ENCODE measurements around the gene NHERF2. TPM values are rescaled to one million over a fixed set of nuclear protein-coding genes. Genes with fewer than 3 reads are reported as not detected.

NHERF2 gene
- total RNA-seq, 1 donor from 2014 or later, result 23.4 TPM

DNA sequence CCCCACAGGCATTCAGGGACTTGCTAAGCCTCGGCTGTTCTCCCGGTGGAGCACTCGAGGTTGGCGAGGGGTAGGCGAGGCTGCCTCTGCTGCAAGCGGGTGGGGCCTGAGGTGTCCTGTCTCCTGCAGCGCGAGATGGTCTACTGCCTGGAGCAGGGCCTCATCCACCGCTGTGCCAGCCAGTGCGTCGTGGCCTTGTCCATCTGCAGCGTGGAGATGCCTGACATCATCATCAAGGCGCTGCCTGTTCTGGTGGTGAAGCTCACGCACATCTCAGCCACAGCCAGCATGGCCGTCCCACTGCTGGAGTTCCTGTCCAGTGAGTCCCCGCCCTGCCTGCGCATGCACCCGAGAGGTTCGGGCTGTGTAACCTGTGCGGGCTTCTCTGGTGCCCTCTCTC, 47.4 kb downstream of the NHERF2 start:
- no peaks in the 10 kb centered on the region for H3K36me3 Mint-ChIP-seq
- H3K4me1 Mint-ChIP-seq (ENCODE audit: unreplicated experiment), result no peaks in the 10 kb centered on the region
- H3K4me3 Mint-ChIP-seq, result no peak overlapping the region
- TF ChIP-seq, protein P1, sequence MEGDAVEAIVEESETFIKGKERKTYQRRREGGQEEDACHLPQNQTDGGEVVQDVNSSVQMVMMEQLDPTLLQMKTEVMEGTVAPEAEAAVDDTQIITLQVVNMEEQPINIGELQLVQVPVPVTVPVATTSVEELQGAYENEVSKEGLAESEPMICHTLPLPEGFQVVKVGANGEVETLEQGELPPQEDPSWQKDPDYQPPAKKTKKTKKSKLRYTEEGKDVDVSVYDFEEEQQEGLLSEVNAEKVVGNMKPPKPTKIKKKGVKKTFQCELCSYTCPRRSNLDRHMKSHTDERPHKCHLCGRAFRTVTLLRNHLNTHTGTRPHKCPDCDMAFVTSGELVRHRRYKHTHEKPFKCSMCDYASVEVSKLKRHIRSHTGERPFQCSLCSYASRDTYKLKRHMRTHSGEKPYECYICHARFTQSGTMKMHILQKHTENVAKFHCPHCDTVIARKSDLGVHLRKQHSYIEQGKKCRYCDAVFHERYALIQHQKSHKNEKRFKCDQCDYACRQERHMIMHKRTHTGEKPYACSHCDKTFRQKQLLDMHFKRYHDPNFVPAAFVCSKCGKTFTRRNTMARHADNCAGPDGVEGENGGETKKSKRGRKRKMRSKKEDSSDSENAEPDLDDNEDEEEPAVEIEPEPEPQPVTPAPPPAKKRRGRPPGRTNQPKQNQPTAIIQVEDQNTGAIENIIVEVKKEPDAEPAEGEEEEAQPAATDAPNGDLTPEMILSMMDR (conservative IDR thresholded peaks at IDR 0.05), result no peak
- no peaks in the 10 kb centered on the region for H3K27me3 Mint-ChIP-seq
- no peak overlapping the region for H3K27ac Mint-ChIP-seq
- DNase-seq (ENCODE audit: extremely low spot score, unreplicated experiment), result no peak
- H3K9me3 Mint-ChIP-seq, result no peaks in the 10 kb centered on the region

DNA sequence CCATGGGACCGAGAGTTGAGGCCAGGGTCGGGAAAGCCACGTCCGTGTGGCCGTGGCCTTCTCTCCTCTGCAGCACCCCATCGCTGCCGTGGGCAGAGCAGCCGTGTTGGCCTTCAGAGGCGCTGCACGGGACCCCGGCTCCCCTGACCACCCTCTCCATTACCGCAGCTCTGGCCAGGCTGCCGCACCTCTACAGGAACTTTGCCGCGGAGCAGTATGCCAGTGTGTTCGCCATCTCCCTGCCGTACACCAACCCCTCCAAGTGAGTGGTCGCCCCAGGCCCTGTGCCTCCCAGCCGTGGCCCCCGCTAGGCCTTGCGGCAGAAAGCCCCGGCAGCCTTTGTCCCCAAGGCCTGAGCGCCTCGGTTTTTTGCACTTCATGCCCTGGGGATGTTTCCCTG, 48.9 kb downstream of the NHERF2 start:
- TF ChIP-seq, protein P1 (conservative IDR thresholded peaks at IDR 0.05), result no peak
- H3K27me3 Mint-ChIP-seq, result no peaks in the 10 kb centered on the region
- H3K4me3 Mint-ChIP-seq, result no peak overlapping the region
- no peaks in the 10 kb centered on the region for H3K9me3 Mint-ChIP-seq
- no peaks in the 10 kb centered on the region for H3K4me1 Mint-ChIP-seq (ENCODE audit: unreplicated experiment)
- DNase-seq (ENCODE audit: extremely low spot score, unreplicated experiment), result no peak
- no peaks in the 10 kb centered on the region for H3K36me3 Mint-ChIP-seq
- no peak overlapping the region for H3K27ac Mint-ChIP-seq

- Mint-ChIP-seq H3K4me1 (ENCODE audit: unreplicated experiment) (no peaks in the 10 kb centered on the region), H3K27ac (no peak overlapping the region), H3K4me3 (no peak overlapping the region), H3K27me3 (no peaks in the 10 kb centered on the region), H3K9me3 (no peaks in the 10 kb centered on the region), H3K36me3 (no peaks in the 10 kb centered on the region)
- TF ChIP-seq, protein P1 (conservative IDR thresholded peaks at IDR 0.05), result no peak
- DNase-seq (ENCODE audit: extremely low spot score, unreplicated experiment), result no peak
Observed at GRCh38 chr16:2076072-2076865, 49.6 kb downstream of the NHERF2 start.

- H3K4me1 Mint-ChIP-seq (ENCODE audit: unreplicated experiment), result no peaks in the 10 kb centered on the region
- TF ChIP-seq, protein P1 (conservative IDR thresholded peaks at IDR 0.05), result no peak
- no peaks in the 10 kb centered on the region for H3K27me3 Mint-ChIP-seq
- H3K4me3 Mint-ChIP-seq, result no peak overlapping the region
- no peak for DNase-seq (ENCODE audit: extremely low spot score, unreplicated experiment)
- no peaks in the 10 kb centered on the region for H3K36me3 Mint-ChIP-seq
- no peak overlapping the region for H3K27ac Mint-ChIP-seq
- H3K9me3 Mint-ChIP-seq, result no peaks in the 10 kb centered on the region
Observed at GRCh38 chr16:2077016-2077415, 50.3 kb downstream of the NHERF2 start.

DNA sequence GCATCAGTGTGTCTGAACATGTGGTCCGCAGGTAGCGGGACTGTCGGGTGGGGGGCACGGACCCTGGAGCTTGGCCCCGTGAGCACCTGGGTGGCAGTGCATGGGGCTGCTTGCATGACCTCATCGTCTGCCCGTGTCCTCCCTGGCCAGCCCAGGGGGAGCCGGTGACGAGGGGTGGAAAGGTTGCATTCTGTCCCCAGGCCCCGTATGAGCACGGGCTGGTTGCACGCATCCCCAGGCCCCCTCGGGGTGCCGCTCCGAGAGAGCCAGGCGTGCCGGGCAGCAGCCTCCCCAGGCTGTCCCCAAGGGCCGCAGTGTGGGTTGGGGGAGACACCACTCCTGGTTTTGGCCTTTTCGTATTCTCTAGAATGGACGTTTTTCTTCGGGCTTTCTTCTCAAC, 51.0 kb downstream of the NHERF2 start:
- Mint-ChIP-seq H3K4me3 (no peak overlapping the region), H3K27me3 (no peaks in the 10 kb centered on the region), H3K27ac (no peak overlapping the region), H3K4me1 (ENCODE audit: unreplicated experiment) (no peaks in the 10 kb centered on the region), H3K36me3 (no peaks in the 10 kb centered on the region), H3K9me3 (no peaks in the 10 kb centered on the region)
- TF ChIP-seq, protein P1 (conservative IDR thresholded peaks at IDR 0.05), result no peak
- no peak for DNase-seq (ENCODE audit: extremely low spot score, unreplicated experiment)
